Endothelial cell of umbilical vein (primary cell): ENCODE data around the gene CRY2. TPM values are rescaled to one million over a fixed set of nuclear protein-coding genes. Genes with fewer than 3 reads are reported as not detected.

Source experiments
- BruUV-seq: library from RNA; stranded (reverse); fragments of 400-500 nt; replicated peaks from 2 replicates; lab custom pipeline; 2021; lab: Mats Ljungman, UMichigan
- CTCF ChIA-PET: fragments of 300-600, 350-600 bp; sonication (Branson Sonifier 250); formaldehyde crosslinking; loops from one replicate; lab custom pipeline; 2021; ENCODE audit warnings: antibody characterized with exemption, inconsistent platforms; lab: Charles Lee
- POLR2A ChIA-PET: fragments of 300-600, 350-600 bp; sonication (Branson Sonifier 250); formaldehyde crosslinking; loops from one replicate; lab custom pipeline; 2021; ENCODE audit warnings: antibody characterized with exemption, inconsistent platforms; lab: Charles Lee
- DNase-seq: peaks from one replicate; pipeline ENCODE4 v3.0.0-alpha.2; 2011; ENCODE audit warnings: low read depth, low spot score
- FAIRE-seq: peaks from 2 replicates; lab custom pipeline; 2011; peaks lifted over from hg19 to GRCh38; lab: Jason Lieb, UNC
- H2AFZ ChIP-seq: 2 replicates; pipeline ENCODE4 v1.6.0; 2012; ENCODE audit warnings: low read depth, low read length, control low read depth, inconsistent platforms
- H3K27ac ChIP-seq: 2 replicates; pipeline ENCODE4 v1.5.1; 2011; ENCODE audit warnings: low read depth, mild to moderate bottlenecking, control low read depth, low read length, moderate library complexity; ENCODE audit not compliant: insufficient read depth
- H3K27me3 ChIP-seq, 2 experiments: 2 replicates each; pipeline versions ENCODE4 v1.6.0 to v1.6.1; 2011; ENCODE audit warnings: low read length in 2 of 2, mixed read lengths in 1 of 2; ENCODE audit not compliant: control insufficient read depth in 2 of 2, insufficient read depth in 2 of 2
- H3K36me3 ChIP-seq, 2 experiments: 2 replicates in 1 of 2; 3 replicates in 1 of 2; pipeline ENCODE4 v1.5.1; 2011; ENCODE audit warnings: low read length in 2 of 2, mild to moderate bottlenecking in 1 of 2, moderate library complexity in 1 of 2; ENCODE audit not compliant: control insufficient read depth in 2 of 2, insufficient read depth in 2 of 2; ENCODE audit errors: extremely low read depth in 1 of 2
- H3K4me1 ChIP-seq: 3 replicates; pipeline ENCODE4 v1.5.1; 2011; ENCODE audit warnings: mild to moderate bottlenecking, low read length; ENCODE audit not compliant: control insufficient read depth, insufficient read depth; ENCODE audit errors: extremely low read depth
- H3K4me2 ChIP-seq: 2 replicates; pipeline ENCODE4 v1.6.1; 2011; ENCODE audit warnings: low read length, control low read depth, mixed read lengths; ENCODE audit not compliant: insufficient read depth
- H3K4me3 ChIP-seq, 3 experiments: fragments of 200-600 bp in 1 of 3; sonication (generic), shearing (Covaris generic) in 1 of 3; replicated peaks in 1 of 3; 2 replicates each; pipeline ENCODE4 v1.5.1; 2011 to 2016; ENCODE audit warnings: control low read depth in 3 of 3, low read length in 3 of 3, mild to moderate bottlenecking in 2 of 3, inconsistent platforms in 1 of 3, low read depth in 1 of 3, moderate library complexity in 1 of 3; ENCODE audit not compliant: insufficient read depth in 1 of 3
- H3K79me2 ChIP-seq: 2 replicates; pipeline ENCODE4 v1.6.0; 2012; ENCODE audit warnings: low read length, inconsistent platforms; ENCODE audit not compliant: control insufficient read depth, insufficient read depth
- H3K9ac ChIP-seq: replicated peaks from 2 replicates; pipeline ENCODE3; 2011; ENCODE audit warnings: low read length, control low read depth; ENCODE audit not compliant: insufficient read depth; ENCODE audit errors: extremely low read depth
- H3K9me1 ChIP-seq: replicated peaks from 3 replicates; pipeline ENCODE4 v1.6.0; 2011; ENCODE audit warnings: mild to moderate bottlenecking, low read length; ENCODE audit not compliant: control insufficient read depth, insufficient read depth; ENCODE audit errors: extremely low read depth
- H3K9me3 ChIP-seq: replicated peaks from 2 replicates; pipeline ENCODE4 v1.5.1; 2012; ENCODE audit warnings: low read length, inconsistent platforms; ENCODE audit not compliant: control insufficient read depth, insufficient read depth
- H4K20me1 ChIP-seq: replicated peaks from 2 replicates; pipeline ENCODE3; 2011; ENCODE audit warnings: mild to moderate bottlenecking, low read length; ENCODE audit not compliant: control insufficient read depth, insufficient read depth; ENCODE audit errors: extremely low read depth
- EZH2 ChIP-seq: IDR thresholded peaks from 2 replicates; pipeline ENCODE4 v1.6.1; 2012; ENCODE audit warnings: borderline replicate concordance, low read depth, mild to moderate bottlenecking, moderate library complexity, low read length, inconsistent platforms; ENCODE audit not compliant: severe bottlenecking
- FOS ChIP-seq: IDR thresholded peaks from 2 replicates; pipeline ENCODE4 v1.6.1; 2011; ENCODE audit warnings: mild to moderate bottlenecking, low read length, moderate library complexity, borderline replicate concordance; ENCODE audit not compliant: insufficient read depth
- GATA2 ChIP-seq: IDR thresholded peaks from 2 replicates; pipeline ENCODE4 v1.7.0; 2011; ENCODE audit warnings: low read depth, mild to moderate bottlenecking, moderate library complexity, mixed read lengths, low read length; ENCODE audit not compliant: insufficient read length, insufficient read depth
- JUN ChIP-seq: IDR thresholded peaks from 2 replicates; pipeline ENCODE4 v1.6.1; 2011; ENCODE audit warnings: borderline replicate concordance, low read depth; ENCODE audit not compliant: insufficient read length, insufficient read depth
- MYC ChIP-seq: IDR thresholded peaks from one replicate; pipeline ENCODE4 v1.6.1; 2011; ENCODE audit warnings: mild to moderate bottlenecking, low read depth, low read length
- POLR2A ChIP-seq: IDR thresholded peaks from 2 replicates; pipeline ENCODE4 v1.6.1; 2012; ENCODE audit warnings: low read depth, mild to moderate bottlenecking, control low read depth, low read length
- POLR2AphosphoS5 ChIP-seq: IDR thresholded peaks from 2 replicates; pipeline ENCODE4 v1.6.1; 2012; ENCODE audit warnings: low read depth, mild to moderate bottlenecking, control low read depth, low read length, moderate library complexity; ENCODE audit not compliant: insufficient read depth
- dilution Hi-C: fragments of 300-500 bp; cut with MboI; formaldehyde crosslinking; loops from one replicate; pipeline ENCODE4 v1.15.0; 2019; ENCODE audit warnings: low sequenced_read_pairs; ENCODE audit not compliant: extremely low pct_ligation_motif_present
- intact Hi-C: fragments of 100-400 bp; cut with micrococcal nuclease; formaldehyde crosslinking; loops from one replicate; pipeline ENCODE4 v1.10.0; 2022
- polyA plus RNA-seq, 4 experiments: library from polyadenylated mRNA; depleted of rRNA in 3 of 4; stranded (reverse) in 3 of 4; unstranded in 1 of 4; fragments of >200 nt; gene quantifications; 2 replicates each; pipeline versions ENCODE4 v1.2.1 to v1.2.3, GENCODE V29; 2011 to 2012; ENCODE audit warnings: missing spikeins in 1 of 4
- total RNA-seq: library from RNA; stranded (reverse); gene quantifications from 2 replicates; pipeline ENCODE4 v1.2.3, GENCODE V29; 2021
- TF ChIP-seq, protein P1 (sequence below): IDR thresholded peaks from 2 replicates; pipeline ENCODE4 v1.6.1; 2011; ENCODE audit not compliant: insufficient read depth, insufficient read length
- TF ChIP-seq, protein P2 (sequence below), 2 donors: IDR thresholded peaks; 1 replicate in 1 of 2; 2 replicates in 1 of 2; pipeline ENCODE4 v1.5.1; 2011; ENCODE audit warnings: low read length in 2 of 2, mild to moderate bottlenecking in 2 of 2, moderate library complexity in 2 of 2, control low read depth in 1 of 2, inconsistent platforms in 1 of 2, low read depth in 1 of 2; ENCODE audit not compliant: insufficient read depth in 1 of 2; ENCODE audit errors: extremely low read depth in 1 of 2

CRY2 gene
- total and polyA plus RNA-seq, 2 donors (not counting 3 experiments of a cell fraction or from before 2014, with no cell fraction given): 7.7 to 11.7 TPM

DNA sequence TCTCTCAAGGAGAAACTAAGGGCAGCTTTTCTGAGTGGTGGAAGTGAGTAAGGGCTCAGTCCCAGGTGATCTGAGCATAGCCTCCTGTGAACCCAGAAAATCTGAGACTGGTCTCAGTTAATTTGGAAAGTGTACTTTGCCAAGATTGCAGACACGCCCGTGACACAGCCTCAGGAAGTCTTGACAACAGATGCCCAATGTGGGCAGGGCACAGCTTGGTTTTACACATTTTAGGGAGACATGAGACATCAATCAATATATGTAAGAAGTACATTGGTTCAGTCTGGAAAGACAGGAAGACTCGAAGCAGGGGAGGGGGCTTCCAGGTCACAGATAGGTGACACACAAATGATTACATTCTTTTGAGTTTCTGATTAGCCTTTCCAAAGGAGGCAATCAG, 13.5 kb upstream of the CRY2 start:
- DNase-seq: no peak
- H3K9me1 ChIP-seq: no peaks in the 10 kb centered on the region
- no peak for FAIRE-seq
- POLR2A ChIA-PET: no interaction called here
- no peak overlapping the region for H3K4me3 ChIP-seq
- no peak overlapping the region for H3K27ac ChIP-seq
- no TSS peak for BruUV-seq
- no peaks in the 10 kb centered on the region for H3K36me3 ChIP-seq
- intact Hi-C loops: no loop called here
- no peak overlapping the region for H3K4me2 ChIP-seq
- no peak overlapping the region for H3K9ac ChIP-seq
- no peak overlapping the region for H2AFZ ChIP-seq
- no peaks in the 10 kb centered on the region for H3K9me3 ChIP-seq
- H3K27me3 ChIP-seq: peaks cover 9% of the 10 kb centered on the region in 2 experiments
- CTCF ChIA-PET: interaction anchor here (1.3 kb wide), 1 partner anchor 9 kb away, joined by 6 read pairs; no protein-coding TSS in a partner anchor
- dilution Hi-C loops: no loop called here
- no peaks in the 10 kb centered on the region for H3K4me1 ChIP-seq
- TF ChIP-seq, protein P1, sequence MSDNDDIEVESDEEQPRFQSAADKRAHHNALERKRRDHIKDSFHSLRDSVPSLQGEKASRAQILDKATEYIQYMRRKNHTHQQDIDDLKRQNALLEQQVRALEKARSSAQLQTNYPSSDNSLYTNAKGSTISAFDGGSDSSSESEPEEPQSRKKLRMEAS: no peak
- no peak for TF ChIP-seq POLR2A
- no peak for TF ChIP-seq POLR2AphosphoS5
- no peak for TF ChIP-seq MYC
- TF ChIP-seq, protein P2, sequence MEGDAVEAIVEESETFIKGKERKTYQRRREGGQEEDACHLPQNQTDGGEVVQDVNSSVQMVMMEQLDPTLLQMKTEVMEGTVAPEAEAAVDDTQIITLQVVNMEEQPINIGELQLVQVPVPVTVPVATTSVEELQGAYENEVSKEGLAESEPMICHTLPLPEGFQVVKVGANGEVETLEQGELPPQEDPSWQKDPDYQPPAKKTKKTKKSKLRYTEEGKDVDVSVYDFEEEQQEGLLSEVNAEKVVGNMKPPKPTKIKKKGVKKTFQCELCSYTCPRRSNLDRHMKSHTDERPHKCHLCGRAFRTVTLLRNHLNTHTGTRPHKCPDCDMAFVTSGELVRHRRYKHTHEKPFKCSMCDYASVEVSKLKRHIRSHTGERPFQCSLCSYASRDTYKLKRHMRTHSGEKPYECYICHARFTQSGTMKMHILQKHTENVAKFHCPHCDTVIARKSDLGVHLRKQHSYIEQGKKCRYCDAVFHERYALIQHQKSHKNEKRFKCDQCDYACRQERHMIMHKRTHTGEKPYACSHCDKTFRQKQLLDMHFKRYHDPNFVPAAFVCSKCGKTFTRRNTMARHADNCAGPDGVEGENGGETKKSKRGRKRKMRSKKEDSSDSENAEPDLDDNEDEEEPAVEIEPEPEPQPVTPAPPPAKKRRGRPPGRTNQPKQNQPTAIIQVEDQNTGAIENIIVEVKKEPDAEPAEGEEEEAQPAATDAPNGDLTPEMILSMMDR (IDR thresholded peaks at IDR 0.05; ENCODE audit: extremely low read depth in 1 of 2, insufficient read depth in 1 of 2, low read depth in 1 of 2, low read length in 2 of 2): no peak
- H4K20me1 ChIP-seq: no peaks in the 10 kb centered on the region
- no peaks in the 10 kb centered on the region for H3K79me2 ChIP-seq

DNA sequence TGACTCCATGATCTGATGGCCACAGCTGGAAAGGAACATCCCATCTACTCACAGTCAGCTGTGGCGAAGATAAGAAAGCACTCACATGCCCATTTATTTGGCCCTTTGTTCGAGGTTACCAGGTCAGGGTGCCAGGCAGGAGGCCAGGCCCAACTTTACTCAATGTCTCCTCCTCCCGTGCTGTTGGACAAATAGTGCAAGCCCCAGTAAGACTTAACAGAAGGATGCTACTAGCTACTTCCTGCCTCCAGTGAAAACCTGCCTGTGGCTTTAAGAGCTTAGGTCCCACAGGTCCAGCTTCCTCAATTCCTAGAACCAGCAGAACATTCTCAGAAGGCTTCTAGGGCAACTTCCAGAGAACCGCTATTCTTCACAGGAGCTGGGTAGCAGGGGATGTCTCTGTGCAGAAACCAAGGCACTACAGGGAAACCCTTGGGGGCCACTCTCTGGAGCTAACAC, 12.9 kb upstream of the CRY2 start:
- ChIA-PET POLR2A (no interaction called here), CTCF (interaction anchor here (0.9 kb wide), 1 partner anchor 8 kb away, joined by 6 read pairs; no protein-coding TSS in a partner anchor)
- no peak overlapping the region for H3K4me3 ChIP-seq
- peaks cover 8% of the 10 kb centered on the region in 2 experiments for H3K27me3 ChIP-seq
- no peak for FAIRE-seq
- BruUV-seq: no TSS peak
- no peaks in the 10 kb centered on the region for H3K9me3 ChIP-seq
- no peaks in the 10 kb centered on the region for H3K4me1 ChIP-seq
- H2AFZ ChIP-seq: no peak overlapping the region
- H3K79me2 ChIP-seq: no peaks in the 10 kb centered on the region
- no peaks in the 10 kb centered on the region for H4K20me1 ChIP-seq
- no peaks in the 10 kb centered on the region for H3K36me3 ChIP-seq
- H3K9ac ChIP-seq: no peak overlapping the region
- dilution Hi-C loops: no loop called here
- no peak for DNase-seq
- intact Hi-C loops: no loop called here
- no peak overlapping the region for H3K27ac ChIP-seq
- TF ChIP-seq GATA2 (no peak), MYC (no peak), FOS (no peak), EZH2 (no peak), JUN (no peak), POLR2A (no peak), POLR2AphosphoS5 (no peak)
- TF ChIP-seq, protein P2 (IDR thresholded peaks at IDR 0.05; ENCODE audit: extremely low read depth in 1 of 2, insufficient read depth in 1 of 2, low read depth in 1 of 2, low read length in 2 of 2): no peak
- TF ChIP-seq, protein P1: no peak
- no peak overlapping the region for H3K4me2 ChIP-seq
- H3K9me1 ChIP-seq: no peaks in the 10 kb centered on the region
